CD14-positive monocyte (primary cell): ENCODE results near the gene ODF2. TPM values are rescaled to one million over a fixed set of nuclear protein-coding genes. Genes with fewer than 3 reads are reported as not detected.

ENCODE experiments used
- DNase-seq, 3 donors: peaks; one replicate each; pipeline ENCODE4 v3.0.0-alpha.2; 2011 to 2022
- H2AFZ ChIP-seq: 2 replicates; pipeline ENCODE4 v1.6.0; 2012; ENCODE audit warnings: mild to moderate bottlenecking, low read depth, low read length, inconsistent platforms; ENCODE audit not compliant: insufficient read depth, poor library complexity, severe bottlenecking
- H3K27ac ChIP-seq, 2 donors: 1 replicate in 1 of 2; 2 replicates in 1 of 2; pipeline ENCODE4 v1.5.1; 2012 to 2013; ENCODE audit warnings: low read length in 2 of 2, control low read depth in 1 of 2, inconsistent platforms in 1 of 2, low read depth in 1 of 2, mild to moderate bottlenecking in 1 of 2
- H3K27me3 ChIP-seq, 2 donors: one replicate each; pipeline versions ENCODE4 v1.6.0 to v1.6.1; 2011 to 2013; ENCODE audit warnings: low read length in 2 of 2; ENCODE audit not compliant: control insufficient read depth in 2 of 2, insufficient read depth in 2 of 2
- H3K36me3 ChIP-seq, 2 donors: replicated peaks in 1 of 2; 1 replicate in 1 of 2; 2 replicates in 1 of 2; pipeline versions ENCODE4 v1.5.1 to v1.6.1; 2012 to 2013; ENCODE audit warnings: low read length in 2 of 2, control low read depth in 1 of 2, inconsistent platforms in 1 of 2, mild to moderate bottlenecking in 1 of 2; ENCODE audit not compliant: insufficient read depth in 2 of 2, control insufficient read depth in 1 of 2
- H3K4me1 ChIP-seq, 2 donors: 1 replicate in 1 of 2; 2 replicates in 1 of 2; pipeline versions ENCODE4 v1.5.1 to v1.6.1; 2012 to 2013; ENCODE audit warnings: low read length in 2 of 2, control low read depth in 1 of 2, inconsistent platforms in 1 of 2, mild to moderate bottlenecking in 1 of 2, moderate library complexity in 1 of 2; ENCODE audit not compliant: insufficient read depth in 2 of 2, control insufficient read depth in 1 of 2
- H3K4me2 ChIP-seq: replicated peaks from 2 replicates; pipeline ENCODE3; 2012; ENCODE audit warnings: low read length, moderate library complexity, mild to moderate bottlenecking; ENCODE audit not compliant: poor library complexity, severe bottlenecking; ENCODE audit errors: extremely low read depth
- H3K4me3 ChIP-seq, 3 experiments: fragments of 200-600 bp in 1 of 3; sonication (generic) in 1 of 3; replicated peaks in 1 of 3; 1 replicate in 2 of 3; 2 replicates in 1 of 3; pipeline ENCODE4 v1.5.1; 2011 to 2013; ENCODE audit warnings: low read length in 3 of 3, mild to moderate bottlenecking in 3 of 3, control low read depth in 2 of 3, low read depth in 2 of 3, inconsistent platforms in 1 of 3, moderate library complexity in 1 of 3
- H3K79me2 ChIP-seq: 2 replicates; pipeline ENCODE4 v1.6.0; 2012; ENCODE audit warnings: mild to moderate bottlenecking, control low read depth, inconsistent platforms, low read length, moderate library complexity; ENCODE audit not compliant: insufficient read depth
- H3K9ac ChIP-seq: 2 replicates; pipeline ENCODE4 v1.6.0; 2017; ENCODE audit warnings: low read length, mild to moderate bottlenecking; ENCODE audit not compliant: insufficient read depth, poor library complexity, severe bottlenecking
- H3K9me3 ChIP-seq, 2 donors: replicated peaks in 1 of 2; 1 replicate in 1 of 2; 2 replicates in 1 of 2; pipeline versions ENCODE4 v1.5.1 to v1.6.1; 2012 to 2013; ENCODE audit warnings: low read length in 2 of 2, control low read depth in 1 of 2; ENCODE audit not compliant: control insufficient read depth in 1 of 2, insufficient read depth in 1 of 2
- H4K20me1 ChIP-seq: 2 replicates; pipeline ENCODE4 v1.6.0; 2012; ENCODE audit warnings: mild to moderate bottlenecking, low read length, control low read depth, moderate library complexity; ENCODE audit not compliant: insufficient read depth
- H3K27ac Mint-ChIP-seq, 7 donors: one replicate each; pipeline ENCODE4 v1.8.0; 2020; ENCODE audit warnings: mild to moderate bottlenecking in 7 of 7, mixed read lengths in 7 of 7, moderate library complexity in 6 of 7, inconsistent platforms in 2 of 7
- H3K27me3 Mint-ChIP-seq, 3 donors: one replicate each; pipeline ENCODE4 v1.8.0; 2021 to 2022; ENCODE audit warnings: low read depth in 3 of 3, mild to moderate bottlenecking in 3 of 3, mixed read lengths in 3 of 3, moderate library complexity in 3 of 3, inconsistent platforms in 1 of 3
- H3K36me3 Mint-ChIP-seq, 2 donors: one replicate each; pipeline ENCODE4 v1.8.0; 2020; ENCODE audit warnings: mixed read lengths in 2 of 2, inconsistent platforms in 1 of 2, mild to moderate bottlenecking in 1 of 2
- H3K4me1 Mint-ChIP-seq: one replicate; pipeline ENCODE4 v1.8.0; 2020; ENCODE audit warnings: mild to moderate bottlenecking, mixed read lengths
- H3K4me3 Mint-ChIP-seq, 2 donors: one replicate each; pipeline ENCODE4 v1.8.0; 2020; ENCODE audit warnings: mild to moderate bottlenecking in 2 of 2, mixed read lengths in 2 of 2, moderate library complexity in 1 of 2
- H3K9me3 Mint-ChIP-seq, 7 donors: one replicate each; pipeline ENCODE4 v1.8.0; 2020 to 2022; ENCODE audit warnings: mixed read lengths in 7 of 7, mild to moderate bottlenecking in 6 of 7, moderate library complexity in 6 of 7, inconsistent platforms in 2 of 7
- CTCF ChIP-seq: fragments of 200-600 bp; IDR thresholded peaks from one replicate; pipeline ENCODE4 v1.8.0; 2022; ENCODE audit warnings: antibody characterized with exemption, mild to moderate bottlenecking
- WGBS: methylation state at CpG from one replicate; pipeline ENCODE4 v1.1.5; 2013; ENCODE audit warnings: missing lambda C conversion rate; ENCODE audit not compliant: insufficient coverage; 5-methylcytosine and 5-hydroxymethylcytosine counted together
- intact Hi-C, 2 donors: fragments of 100-400 bp; cut with micrococcal nuclease; formaldehyde crosslinking; loops; one replicate each; pipeline versions ENCODE4 v1.15.0 to v1.15.1; 2023
- polyA plus RNA-seq, 3 donors: library from polyadenylated mRNA; depleted of rRNA in 1 of 3; unstranded in 2 of 3; stranded (reverse) in 1 of 3; fragments of 300-500 nt in 2 of 3; fragments of >200 nt in 1 of 3; fragmentation: Illumina TruSeq in 2 of 3; gene quantifications; 1 replicate in 2 of 3; 2 replicates in 1 of 3; pipeline ENCODE4 v1.2.3, GENCODE V29; 2012 to 2021

The ODF2 gene
- polyA plus RNA-seq, 3 donors, result 7.9 to 24.1 (median 11.4) TPM

GRCh38 chr9:128523199-128523925, 67.6 kb downstream of the ODF2 start:
- Histone ChIP-seq H3K4me2 (no peak overlapping the region), H2AFZ (no peak overlapping the region), H3K4me3 (no peak overlapping the region), H3K27ac (no peak overlapping the region), H3K9ac (no peak overlapping the region), H3K36me3 (peaks cover 72 to 87% of the 10 kb centered on the region in 2 donors), H3K4me1 (no peaks in the 10 kb centered on the region), H4K20me1 (peaks cover 5% of the 10 kb centered on the region), H3K27me3 (no peaks in the 10 kb centered on the region), H3K9me3 (no peaks in the 10 kb centered on the region), H3K79me2 (no peaks in the 10 kb centered on the region)
- Mint-ChIP-seq H3K27me3 (peaks cover 0 to 4% (median 0%) of the 10 kb centered on the region in 3 donors), H3K4me3 (no peak overlapping the region), H3K27ac (peak overlapping the region in 3 of 7 donors; percentile 8 to 75 (median 44)), H3K4me1 (no peaks in the 10 kb centered on the region), H3K36me3 (peaks cover 74 to 92% of the 10 kb centered on the region in 2 donors), H3K9me3 (peaks cover 0 to 5% (median 3%) of the 10 kb centered on the region in 7 donors)
- intact Hi-C loops, result no loop called here
- 86% methylated on average over 11 of the region's 13 CpGs for WGBS
- no peak for DNase-seq
- no peak for TF ChIP-seq CTCF

- Mint-ChIP-seq H3K36me3 (peaks cover 72 to 98% of the 10 kb centered on the region in 2 donors), H3K4me3 (no peak overlapping the region), H3K27ac (no peak overlapping the region), H3K9me3 (no peaks in the 10 kb centered on the region), H3K4me1 (no peaks in the 10 kb centered on the region), H3K27me3 (peaks cover 0 to 4% (median 0%) of the 10 kb centered on the region in 3 donors)
- no peak for TF ChIP-seq CTCF
- H3K79me2 ChIP-seq, result no peaks in the 10 kb centered on the region
- H3K9ac ChIP-seq, result no peak overlapping the region
- intact Hi-C loops, result no loop called here
- H3K27me3 ChIP-seq, result no peaks in the 10 kb centered on the region
- H2AFZ ChIP-seq, result no peak overlapping the region
- DNase-seq, result no peak
- H3K4me2 ChIP-seq, result no peak overlapping the region
- no CpG with 5 or more reads among the region's 2 CpGs for WGBS
- H3K36me3 ChIP-seq, result peaks cover 78 to 95% of the 10 kb centered on the region in 2 donors
- no peak overlapping the region for H3K27ac ChIP-seq
- no peaks in the 10 kb centered on the region for H3K9me3 ChIP-seq
- H3K4me1 ChIP-seq, result no peaks in the 10 kb centered on the region
- no peaks in the 10 kb centered on the region for H4K20me1 ChIP-seq
- H3K4me3 ChIP-seq, result no peak overlapping the region
Measured at GRCh38 chr9:128526720-128527119, 70.9 kb downstream of the ODF2 start.
